PC-3 (cell line): ENCODE data around the gene UBE2G1. TPM values are rescaled to one million over a fixed set of nuclear protein-coding genes. Genes with fewer than 3 reads are reported as not detected.

Experiments
- ATAC-seq: fragments of 200-7000 bp; cut with Tn5 transposase; 2 replicates; pipeline ENCODE4 v1.9.1; 2020; ENCODE audit warnings: mild to moderate bottlenecking, moderate library complexity
- BruUV-seq: library from RNA; stranded (reverse); fragments of 400-500 nt; replicated peaks from 2 replicates; lab custom pipeline; 2021; lab: Mats Ljungman, UMichigan
- CTCF ChIA-PET: fragments of 300-600 bp; sonication (Branson Sonifier 250); formaldehyde crosslinking; loops from one replicate; lab custom pipeline; 2022; ENCODE audit warnings: antibody characterized with exemption; lab: Charles Lee
- POLR2A ChIA-PET: fragments of 300-600 bp; sonication (Branson Sonifier 250); formaldehyde crosslinking; loops from one replicate; lab custom pipeline; 2022; ENCODE audit warnings: antibody characterized with exemption; ENCODE audit not compliant: unreplicated experiment; lab: Charles Lee
- DNase-seq: peaks from one replicate; pipeline ENCODE4 v3.0.0-alpha.2; 2015
- H2AFZ ChIP-seq: fragments of 300-600 bp; sonication (generic); 2 replicates; pipeline ENCODE4 v1.6.0; 2016; ENCODE audit warnings: antibody characterized with exemption, low read length
- H3F3A ChIP-seq: fragments of 300-600 bp; sonication (generic); one replicate; pipeline ENCODE4 v1.6.0; 2017; ENCODE audit warnings: antibody characterized with exemption, low read length, control low read depth, mild to moderate bottlenecking; ENCODE audit not compliant: unreplicated experiment
- H3K27ac ChIP-seq: fragments of 300-600 bp; sonication (generic); 2 replicates; pipeline ENCODE4 v1.5.1; 2016; ENCODE audit warnings: mild to moderate bottlenecking, low read length
- H3K27me3 ChIP-seq: fragments of 300-600 bp; sonication (generic); 2 replicates; pipeline ENCODE4 v1.6.1; 2016; ENCODE audit warnings: low read length, mixed read lengths
- H3K36me3 ChIP-seq: fragments of 300-600 bp; sonication (generic); 2 replicates; pipeline ENCODE4 v1.6.1; 2016; ENCODE audit warnings: low read depth, mixed run types, low read length, mixed read lengths
- H3K4me1 ChIP-seq: fragments of 300-600 bp; sonication (generic); 2 replicates; pipeline ENCODE4 v1.5.1; 2016; ENCODE audit warnings: low read length; ENCODE audit not compliant: insufficient read depth
- H3K4me2 ChIP-seq: fragments of 300-600 bp; sonication (generic); 2 replicates; pipeline ENCODE4 v1.6.0; 2016; ENCODE audit warnings: low read length
- H3K4me3 ChIP-seq: fragments of 300-600 bp; sonication (generic); 2 replicates; pipeline ENCODE4 v1.5.1; 2016; ENCODE audit warnings: mild to moderate bottlenecking, low read length, mixed read lengths
- H3K79me2 ChIP-seq: fragments of 300-600 bp; sonication (generic); 2 replicates; pipeline ENCODE4 v1.6.1; 2017; ENCODE audit warnings: low read length, mixed read lengths
- H3K9ac ChIP-seq: fragments of 300-600 bp; sonication (generic); 2 replicates; pipeline ENCODE4 v1.6.0; 2016; ENCODE audit warnings: mild to moderate bottlenecking, low read length
- H3K9me2 ChIP-seq: fragments of 300-600 bp; sonication (generic); replicated peaks from 2 replicates; pipeline ENCODE4 v1.6.1; 2016; ENCODE audit warnings: mixed run types, low read length, mixed read lengths
- H3K9me3 ChIP-seq: fragments of 300-600 bp; sonication (generic); 2 replicates; pipeline ENCODE4 v1.6.1; 2016; ENCODE audit warnings: low read length, mixed read lengths
- H4K20me1 ChIP-seq: fragments of 300-600 bp; sonication (generic); 2 replicates; pipeline ENCODE4 v1.6.1; 2016; ENCODE audit warnings: low read length, mixed read lengths
- CTCF ChIP-seq: fragments of 300-600 bp; sonication (generic); conservative IDR thresholded peaks from 2 replicates; pipeline ENCODE4 v1.5.1; 2017; ENCODE audit warnings: antibody characterized with exemption, low read depth, mild to moderate bottlenecking, low read length
- EZH2 ChIP-seq: fragments of 300-600 bp; sonication (generic); IDR thresholded peaks from one replicate; pipeline ENCODE4 v1.6.1; 2017; ENCODE audit warnings: antibody characterized with exemption, mild to moderate bottlenecking, low read length; ENCODE audit not compliant: unreplicated experiment
- EZH2phosphoT487 ChIP-seq: fragments of 300-600 bp; sonication (generic); IDR thresholded peaks from 2 replicates; pipeline ENCODE4 v1.6.1; 2018; ENCODE audit warnings: mild to moderate bottlenecking, antibody characterized with exemption, low read length, borderline replicate concordance
- intact Hi-C: fragments of 100-400 bp; cut with micrococcal nuclease; formaldehyde crosslinking; loops from 2 replicates; pipeline ENCODE4 v1.9.0; 2023
- total RNA-seq: library from RNA; depleted of rRNA; stranded (reverse); fragments of >200 nt; gene quantifications from 2 replicates; pipeline ENCODE4 v1.2.3, GENCODE V29; 2014

Gene UBE2G1
- total RNA-seq, 1 experiment from 2014 or later, result 35.8 TPM

- H2AFZ ChIP-seq, result no peak overlapping the region
- peaks cover 9% of the 10 kb centered on the region for H3K4me1 ChIP-seq
- no peak for DNase-seq
- ATAC-seq, result no peak
- peaks cover 4% of the 10 kb centered on the region; the same call in 1 of the 2 replicates for H4K20me1 ChIP-seq
- no peaks in the 10 kb centered on the region for H3F3A ChIP-seq
- ChIA-PET CTCF (no interaction called here), POLR2A (no interaction called here)
- no peak overlapping the region for H3K27ac ChIP-seq
- no peaks in the 10 kb centered on the region for H3K27me3 ChIP-seq
- no peak overlapping the region for H3K4me3 ChIP-seq
- H3K36me3 ChIP-seq, result no peaks in the 10 kb centered on the region; the same call in none of the 2 replicates
- peaks cover 26% of the 10 kb centered on the region for H3K79me2 ChIP-seq
- BruUV-seq, result no TSS peak
- no peaks in the 10 kb centered on the region for H3K9me2 ChIP-seq
- H3K9me3 ChIP-seq, result no peaks in the 10 kb centered on the region
- intact Hi-C loops, result no loop called here
- no peak overlapping the region for H3K9ac ChIP-seq
- H3K4me2 ChIP-seq, result no peak overlapping the region
- TF ChIP-seq EZH2 (no peak), CTCF (no peak), EZH2phosphoT487 (no peak)
These were observed 99.9 kb downstream of the UBE2G1 start for GRCh38 chr17:4266550-4266949.

GRCh38 chr17:4263282-4264215 is 102.9 kb downstream of the UBE2G1 start, which contains the start of gene ANKFY1:
ANKFY1 (minus strand) TSS chr17:4263979; CDS start chr17:4263941, 38 bp downstream.
- peak; percentile 98 for ATAC-seq

More at GRCh38 chr17:4263282-4264215, 102.9 kb downstream of the UBE2G1 start, which contains the start of gene ANKFY1:
- Histone ChIP-seq H3K4me1 (peaks cover 9% of the 10 kb centered on the region), H3K79me2 (peaks cover 56% of the 10 kb centered on the region), H3K36me3 (peaks cover 11% of the 10 kb centered on the region), H4K20me1 (peaks cover 4% of the 10 kb centered on the region; the same call in 1 of the 2 replicates), H3K9ac (peak within 1 kb of the TSS; percentile 96), H2AFZ (peak within 1 kb of the TSS; percentile 91), H3K4me3 (peak within 1 kb of the TSS; percentile 86), H3K27ac (no peak within 1 kb of the TSS), H3K27me3 (no peaks in the 10 kb centered on the region), H3K4me2 (peak within 1 kb of the TSS; percentile 99), H3F3A (no peaks in the 10 kb centered on the region), H3K9me3 (no peaks in the 10 kb centered on the region), H3K9me2 (no peaks in the 10 kb centered on the region)
- TF ChIP-seq CTCF (no peak), EZH2phosphoT487 (no peak), EZH2 (no peak)
- intact Hi-C loops, result loop anchor here (5.0 kb wide), 1 partner anchor 149 kb away; no protein-coding TSS in a partner anchor
- no TSS peak for BruUV-seq
- CTCF ChIA-PET, result no interaction called here
- POLR2A ChIA-PET, result no interaction called here
- DNase-seq, result peak; percentile 88
